GM23248 (cell line): ENCODE data around the gene IGFBP4.

Source experiments
- EZH2 ChIP-seq: fragments of 200-600 bp; sonication (generic); IDR thresholded peaks from 2 replicates; pipeline ENCODE4 v1.6.1; 2018; ENCODE audit warnings: antibody characterized with exemption, mild to moderate bottlenecking; ENCODE audit not compliant: insufficient read depth, poor library complexity, severe bottlenecking
- EZH2phosphoT487 ChIP-seq: fragments of 200-600 bp; sonication (generic); IDR thresholded peaks from 2 replicates; pipeline ENCODE4 v1.6.1; 2018; ENCODE audit warnings: antibody characterized with exemption, moderate library complexity, mild to moderate bottlenecking, low read depth; ENCODE audit not compliant: insufficient read depth

GRCh38 chr17:40404003-40404402 lies 39.2 kb upstream of the IGFBP4 start:
- TF ChIP-seq EZH2 (no peak), EZH2phosphoT487 (no peak)
